SU-DHL-6 (cell line): ENCODE measurements around the gene IPPK.
"Not testable (repeated sequence)": the region's sequence is repeated elsewhere in the genome, so short reads cannot be mapped to it uniquely, and the experiment has no call there.

Experiments
- H2AFZ ChIP-seq: fragments of 200-600 bp; sonication (generic); 2 replicates; pipeline ENCODE4 v1.6.1; 2014; ENCODE audit warnings: low read depth, mild to moderate bottlenecking, moderate library complexity, mixed read lengths, antibody characterized with exemption, low read length; ENCODE audit not compliant: severe bottlenecking
- H3F3A ChIP-seq: fragments of 200-600 bp; shearing (Covaris generic); 2 replicates; pipeline ENCODE4 v1.6.0; 2016; ENCODE audit warnings: antibody characterized with exemption, mild to moderate bottlenecking; ENCODE audit not compliant: insufficient read depth
- H3K27ac ChIP-seq: fragments of 200-600 bp; sonication (generic); 2 replicates; pipeline ENCODE4 v1.5.1; 2016; ENCODE audit warnings: low read depth, mild to moderate bottlenecking, low read length, moderate library complexity, mixed read lengths
- H3K27me3 ChIP-seq: fragments of 200-600 bp; sonication (generic), shearing (Covaris generic); 2 replicates; pipeline ENCODE4 v1.6.0; 2014; ENCODE audit warnings: mild to moderate bottlenecking, low read length
- H3K36me3 ChIP-seq: fragments of 200-600 bp; sonication (generic); 2 replicates; pipeline ENCODE4 v1.6.1; 2014; ENCODE audit warnings: mild to moderate bottlenecking, low read length, mixed read lengths
- H3K4me2 ChIP-seq: fragments of 300-600, 200-600 bp; shearing (Covaris generic), sonication (generic); 2 replicates; pipeline ENCODE4 v1.6.0; 2014; ENCODE audit warnings: low read length, low read depth, mild to moderate bottlenecking; ENCODE audit not compliant: poor library complexity, severe bottlenecking
- H3K4me3 ChIP-seq: fragments of 200-600 bp; sonication (generic); 2 replicates; pipeline ENCODE4 v1.5.1; 2014; ENCODE audit warnings: antibody characterized with exemption, low read length, mild to moderate bottlenecking, mixed read lengths; ENCODE audit not compliant: insufficient read depth, poor library complexity, severe bottlenecking
- H3K79me2 ChIP-seq: fragments of 200-600 bp; sonication (generic); 2 replicates; pipeline ENCODE4 v1.6.1; 2014; ENCODE audit warnings: mild to moderate bottlenecking, low read length, moderate library complexity; ENCODE audit not compliant: insufficient read depth
- H3K9ac ChIP-seq: fragments of 200-600 bp; sonication (generic); 2 replicates; pipeline ENCODE4 v1.7.0; 2014; ENCODE audit warnings: mild to moderate bottlenecking, low read length
- H3K9me2 ChIP-seq: fragments of 200-600 bp; sonication (generic); replicated peaks from 2 replicates; pipeline ENCODE4 v1.6.1; 2014; ENCODE audit warnings: low read length; ENCODE audit not compliant: insufficient read depth
- H3K9me3 ChIP-seq: fragments of 200-600 bp; sonication (generic); 2 replicates; pipeline ENCODE4 v1.6.1; 2014; ENCODE audit warnings: low read length, mixed read lengths; ENCODE audit not compliant: insufficient read depth
- H4K20me1 ChIP-seq: fragments of 200-600 bp; sonication (generic); 2 replicates; pipeline ENCODE4 v1.6.1; 2014; ENCODE audit warnings: low read depth, mild to moderate bottlenecking, antibody characterized with exemption, low read length, moderate library complexity, mixed read lengths
- CTCF ChIP-seq: fragments of 200-600 bp; sonication (generic); IDR thresholded peaks from one replicate; pipeline ENCODE4 v1.5.1; 2017; ENCODE audit warnings: antibody characterized with exemption, mild to moderate bottlenecking, low read length, moderate library complexity; ENCODE audit not compliant: insufficient read depth, poor library complexity, severe bottlenecking
- EZH2phosphoT487 ChIP-seq: fragments of 200-600 bp; sonication (generic), shearing (Covaris generic); conservative IDR thresholded peaks from 2 replicates; pipeline ENCODE4 v1.6.1; 2018; ENCODE audit warnings: mild to moderate bottlenecking, antibody characterized with exemption, low read length, moderate library complexity, mixed read lengths

IPPK gene

GRCh38 chr9:92626484-92626883 lies 43.4 kb downstream of the IPPK start:
- Histone ChIP-seq H3K36me3 (peaks cover 3% of the 10 kb centered on the region; the same call in 1 of the 2 replicates), H3K4me3 (no peak overlapping the region), H4K20me1 (no peaks in the 10 kb centered on the region), H3K9me2 (no peaks in the 10 kb centered on the region), H3F3A (no peaks in the 10 kb centered on the region), H3K9ac (no peak overlapping the region), H3K9me3 (no peaks in the 10 kb centered on the region), H3K4me2 (no peak overlapping the region), H3K27me3 (no peaks in the 10 kb centered on the region), H2AFZ (no peak overlapping the region), H3K79me2 (no peaks in the 10 kb centered on the region), H3K27ac (no peak overlapping the region)
- TF ChIP-seq EZH2phosphoT487 (no peak), CTCF (no peak)

GRCh38 chr9:92623936-92624335 lies 46.0 kb downstream of the IPPK start:
- not testable (repeated sequence) for H3K27me3 ChIP-seq, H3K9ac ChIP-seq, H4K20me1 ChIP-seq, H3K36me3 ChIP-seq, H3K79me2 ChIP-seq, H3K4me2 ChIP-seq, H3K9me2 ChIP-seq, H3K4me3 ChIP-seq, H3K27ac ChIP-seq, H3K9me3 ChIP-seq, H2AFZ ChIP-seq, H3F3A ChIP-seq

GRCh38 chr9:92620845-92621244 lies 49.1 kb downstream of the IPPK start:
- H3K9me3 ChIP-seq = no peaks in the 10 kb centered on the region
- no peaks in the 10 kb centered on the region for H4K20me1 ChIP-seq
- H3K9me2 ChIP-seq = no peaks in the 10 kb centered on the region
- no peaks in the 10 kb centered on the region for H3K79me2 ChIP-seq
- no peak overlapping the region for H3K4me2 ChIP-seq
- H3K36me3 ChIP-seq = peaks cover 3% of the 10 kb centered on the region; the same call in 1 of the 2 replicates
- H2AFZ ChIP-seq = no peak overlapping the region
- no peak overlapping the region for H3K27ac ChIP-seq
- H3K4me3 ChIP-seq = no peak overlapping the region
- TF ChIP-seq CTCF (no peak), EZH2phosphoT487 (no peak)
- H3K9ac ChIP-seq = no peak overlapping the region
- no peaks in the 10 kb centered on the region for H3F3A ChIP-seq
- no peaks in the 10 kb centered on the region for H3K27me3 ChIP-seq

GRCh38 chr9:92619601-92620300 lies 50.2 kb downstream of the IPPK start:
- Histone ChIP-seq H3K79me2 (no peaks in the 10 kb centered on the region), H3K27ac (no peak overlapping the region), H3F3A (no peaks in the 10 kb centered on the region), H3K27me3 (no peaks in the 10 kb centered on the region), H3K4me3 (no peak overlapping the region), H3K9me2 (no peaks in the 10 kb centered on the region), H4K20me1 (no peaks in the 10 kb centered on the region), H3K4me2 (no peak overlapping the region), H3K9me3 (no peaks in the 10 kb centered on the region), H3K36me3 (no peaks in the 10 kb centered on the region), H3K9ac (no peak overlapping the region), H2AFZ (no peak overlapping the region)
- no peak for TF ChIP-seq EZH2phosphoT487
- TF ChIP-seq CTCF = no peak
